ENCODE results near the gene PUM2. TPM values are rescaled to one million over a fixed set of nuclear protein-coding genes. Genes with fewer than 3 reads are reported as not detected.
"Not testable (repeated sequence)": the region's sequence is repeated elsewhere in the genome, so short reads cannot be mapped to it uniquely, and the experiment has no call there.

PUM2 gene
- total RNA-seq, 1 donor from 2014 or later: 74.2 TPM

- DNase-seq (ENCODE audit: low spot score): no peak
Observed at GRCh38 chr2:20235655-20236305, 114.9 kb downstream of the PUM2 start.

- not testable (repeated sequence) for DNase-seq (ENCODE audit: low spot score)
Observed at GRCh38 chr2:20234597-20234996, 116.0 kb downstream of the PUM2 start.

- no peak for DNase-seq (ENCODE audit: low spot score)
Observed at GRCh38 chr2:20232837-20233207, 117.8 kb downstream of the PUM2 start.

DNA sequence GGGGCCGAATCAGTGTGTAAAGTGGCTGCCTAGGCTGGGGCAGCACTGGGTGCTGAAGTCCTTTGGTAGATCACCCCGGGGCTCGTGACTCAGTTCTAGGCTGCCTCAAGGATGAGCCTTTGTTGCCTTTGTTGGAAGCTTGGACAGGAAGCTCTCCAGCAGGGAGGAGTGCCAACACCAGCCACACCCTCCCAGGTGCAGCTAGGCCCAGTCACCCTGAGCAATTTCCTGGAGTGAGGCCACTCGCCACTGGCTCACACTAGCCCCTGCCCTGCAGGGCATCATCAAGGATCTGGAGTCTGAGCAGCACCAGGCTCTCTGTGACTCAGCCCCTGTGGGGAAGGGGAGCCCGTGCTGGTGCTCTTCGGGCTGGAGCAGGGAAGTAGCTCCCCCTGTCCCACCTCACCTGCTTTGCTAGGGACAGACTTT is 119.0 kb downstream of the PUM2 start:
- DNase-seq (ENCODE audit: low spot score): peak; percentile 73

- no peak for DNase-seq (ENCODE audit: low spot score)
Observed at GRCh38 chr2:20231159-20231558, 119.5 kb downstream of the PUM2 start.

GRCh38 chr2:20230114-20230425 is 120.6 kb downstream of the PUM2 start:
- DNase-seq (ENCODE audit: low spot score): no peak

GRCh38 chr2:20229322-20230113 is 121.1 kb downstream of the PUM2 start:
- no peak for DNase-seq (ENCODE audit: low spot score)

- DNase-seq (ENCODE audit: low spot score): no peak
Observed at GRCh38 chr2:20227894-20228505, 122.6 kb downstream of the PUM2 start.

DNA sequence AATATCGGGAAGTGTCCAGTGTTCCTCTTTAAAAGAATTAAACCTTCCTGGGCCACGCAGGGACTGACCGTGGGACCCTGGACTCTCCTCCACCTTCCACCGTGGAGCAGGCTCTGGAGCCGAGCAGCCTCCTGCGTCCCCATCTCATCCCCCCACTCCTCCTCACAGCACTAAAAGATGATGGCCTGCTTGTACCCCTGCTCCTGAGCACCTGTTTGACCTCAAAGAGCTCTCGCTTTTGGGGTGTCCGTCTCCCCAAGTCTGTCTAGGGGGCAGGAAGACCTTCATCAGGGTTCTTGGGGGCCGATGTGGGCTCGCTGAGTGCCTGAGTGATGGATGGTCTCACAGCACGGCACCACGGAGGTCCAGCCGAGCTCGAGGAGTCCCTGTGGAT is 124.5 kb downstream of the PUM2 start:
- DNase-seq (ENCODE audit: low spot score): no peak

DNA sequence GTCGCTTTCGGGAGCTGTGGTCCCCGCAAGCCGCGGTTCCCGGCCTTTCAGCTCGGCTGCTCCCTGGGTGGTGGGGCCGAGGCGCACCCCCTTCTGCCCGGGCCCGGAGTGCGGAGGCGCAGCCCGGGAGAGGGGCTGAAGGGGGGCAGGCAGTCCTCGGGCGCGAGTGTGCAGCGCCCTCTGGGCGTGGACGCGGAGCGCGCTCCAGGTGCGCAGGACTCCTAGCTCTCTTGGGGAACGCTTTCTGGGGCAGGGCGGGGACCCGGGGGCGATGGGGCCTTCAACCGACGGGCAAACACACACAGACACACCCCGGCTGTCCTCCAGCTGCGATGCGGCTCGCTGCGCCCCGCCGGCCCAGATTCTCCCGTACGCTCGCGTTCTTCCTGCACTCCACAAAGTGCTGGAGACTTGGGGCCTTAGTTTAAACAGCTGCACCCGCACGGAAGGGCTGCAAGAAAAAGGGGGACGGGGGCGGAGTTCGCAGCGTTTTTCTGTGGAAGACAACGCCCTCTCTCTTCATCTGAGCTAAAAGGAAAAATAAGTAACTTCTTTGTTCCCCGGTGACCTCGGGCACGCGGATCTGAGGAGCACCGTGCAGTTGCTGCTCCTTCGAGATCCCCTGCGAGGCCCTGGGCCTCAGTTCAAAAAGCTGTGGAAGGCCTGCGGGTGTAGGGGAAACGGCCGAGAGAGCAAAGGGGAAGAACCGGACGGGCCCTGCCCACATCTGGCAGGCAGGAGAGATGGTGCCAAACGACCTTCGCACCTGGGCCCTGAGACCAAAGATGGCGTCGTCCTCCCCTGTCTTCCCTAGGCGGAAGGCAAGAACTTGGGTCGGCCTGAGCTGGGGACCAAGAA is 125.1 kb downstream of the PUM2 start:
- peak; percentile 89 for DNase-seq (ENCODE audit: low spot score)

DNA sequence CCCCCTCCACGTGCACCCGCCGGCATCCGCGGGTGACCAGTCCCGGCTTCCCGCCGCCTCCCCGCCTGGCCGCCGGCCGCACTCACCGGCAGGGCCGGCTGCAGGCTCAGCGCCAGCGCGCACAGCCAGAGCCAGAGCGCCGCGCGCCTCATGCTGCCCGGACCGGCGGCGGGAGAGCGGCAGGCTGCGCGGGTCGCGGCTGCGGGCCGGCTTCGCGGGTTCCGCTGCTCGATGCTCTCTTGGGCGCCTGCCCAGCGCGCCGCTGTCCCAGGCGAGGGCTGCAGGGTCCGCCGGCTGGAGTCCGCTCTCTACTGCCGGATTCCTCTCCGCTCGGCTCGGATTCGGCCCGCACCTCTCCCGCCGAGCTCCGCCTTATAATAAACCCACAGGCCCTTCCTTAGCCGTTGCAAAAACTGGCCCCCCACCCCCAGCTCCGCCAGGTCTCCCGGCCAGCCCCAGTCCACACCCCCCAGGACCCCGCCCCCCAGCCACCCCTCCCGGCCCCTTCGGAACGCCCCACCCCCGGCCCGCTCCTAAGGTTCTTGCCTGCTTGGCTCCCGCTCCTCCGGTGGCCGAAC is 125.8 kb downstream of the PUM2 start, which contains the start of gene SDC1:
Gene SDC1, minus strand, starts transcription at position 415 of the 578 bp plus-strand sequence. Its CDS starts 263 bp downstream, at position 152.
- DNase-seq (ENCODE audit: low spot score): no peak

- DNase-seq (ENCODE audit: low spot score): no peak
Observed at GRCh38 chr2:20224164-20224715, 126.4 kb downstream of the PUM2 start.

GRCh38 chr2:20223407-20224163 is 127.1 kb downstream of the PUM2 start:
- no peak for DNase-seq (ENCODE audit: low spot score)

- DNase-seq (ENCODE audit: low spot score): no peak
Observed at GRCh38 chr2:20222769-20223406, 127.8 kb downstream of the PUM2 start.

- no peak for DNase-seq (ENCODE audit: low spot score)
Observed at GRCh38 chr2:20222014-20222768, 128.5 kb downstream of the PUM2 start.

GRCh38 chr2:20221555-20221973 is 129.1 kb downstream of the PUM2 start:
- no peak for DNase-seq (ENCODE audit: low spot score)

DNA sequence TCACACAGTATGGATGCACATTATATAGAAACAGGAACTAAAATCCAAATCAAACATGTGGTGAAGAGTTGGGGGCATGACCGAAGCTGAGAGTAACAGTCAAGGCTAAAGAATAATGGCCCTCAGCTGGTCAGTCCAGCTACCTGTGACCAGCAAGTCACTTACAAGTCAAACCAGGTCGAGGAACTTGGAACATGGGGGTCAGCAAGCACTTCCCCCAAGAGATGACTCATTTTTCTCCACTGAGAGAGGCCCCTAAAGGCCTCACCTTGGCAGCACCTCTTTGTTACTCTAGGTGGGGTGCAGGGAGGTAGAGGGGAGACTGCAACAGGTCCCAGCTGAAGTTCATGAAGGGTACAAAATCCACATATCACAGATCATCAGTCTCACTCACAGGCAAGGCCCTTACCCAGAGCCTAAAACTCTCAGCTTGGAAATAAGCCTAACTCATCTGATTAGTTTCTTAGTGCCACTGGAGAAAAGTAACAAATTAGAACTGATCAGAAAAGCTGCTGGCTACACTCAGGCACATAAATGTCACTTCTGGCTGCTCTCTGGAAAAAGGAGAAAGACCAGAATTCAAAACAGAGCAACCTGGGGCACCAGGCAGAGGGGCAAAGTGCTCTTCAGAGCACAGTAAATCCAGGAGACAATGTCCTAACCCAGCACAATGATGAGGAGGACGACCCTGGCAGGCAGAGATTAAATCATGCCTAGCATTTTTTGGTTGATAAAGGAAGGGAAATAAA is 129.7 kb downstream of the PUM2 start:
- no peak for DNase-seq (ENCODE audit: low spot score)

DNA sequence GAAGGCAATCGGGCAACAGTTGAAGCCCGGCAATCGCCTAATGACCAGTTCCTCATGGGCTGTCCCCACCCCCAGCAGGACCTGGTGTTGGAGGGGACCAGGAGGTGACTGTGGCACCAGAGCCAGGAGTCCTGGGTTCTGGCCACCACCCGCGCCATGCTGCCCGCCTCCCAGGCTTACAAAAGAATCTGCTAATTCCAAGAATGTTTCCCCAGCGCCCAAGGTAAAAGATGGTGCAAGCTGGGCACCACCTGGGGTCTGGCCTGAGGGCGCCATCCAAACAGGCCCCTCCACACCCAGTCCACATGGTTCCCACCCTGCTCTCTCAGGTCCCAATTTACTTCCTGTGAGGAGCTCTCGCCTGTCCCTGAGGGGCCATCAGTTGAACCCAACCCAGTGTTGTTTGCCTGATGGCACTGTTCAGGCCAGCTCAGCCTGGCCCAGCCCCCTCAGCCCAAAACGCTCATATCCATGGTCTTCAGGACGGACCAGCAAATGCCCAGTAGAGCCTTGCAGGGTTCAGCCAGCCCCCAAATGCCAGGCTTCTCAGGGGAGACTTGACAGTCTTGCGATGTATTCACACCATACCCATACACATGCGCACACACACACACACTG is 130.8 kb downstream of the PUM2 start:
- no peak for DNase-seq (ENCODE audit: low spot score)
